ENCODE results near the gene AGAP1.

The AGAP1 gene

DNA sequence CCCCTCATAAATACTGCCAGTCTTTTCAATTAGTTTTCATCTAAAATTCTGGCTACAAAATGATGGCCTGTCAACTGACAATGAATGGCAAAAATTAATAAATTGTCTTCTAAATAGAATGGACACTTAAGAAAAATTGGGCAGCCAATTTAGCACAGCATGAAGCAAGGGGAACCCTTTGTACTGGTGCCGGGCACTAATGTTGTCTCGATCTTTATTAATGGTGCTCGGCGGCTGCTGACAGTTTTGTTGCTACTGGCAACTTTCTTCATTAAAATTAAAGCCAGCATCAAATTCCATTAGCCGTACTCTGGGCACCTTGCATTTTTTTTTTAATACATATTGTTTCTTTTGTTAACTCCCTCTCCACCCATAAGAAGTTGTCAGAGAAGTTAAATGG, 365.0 kb downstream of the AGAP1 start:
- DNase-seq, result no peak

DNA sequence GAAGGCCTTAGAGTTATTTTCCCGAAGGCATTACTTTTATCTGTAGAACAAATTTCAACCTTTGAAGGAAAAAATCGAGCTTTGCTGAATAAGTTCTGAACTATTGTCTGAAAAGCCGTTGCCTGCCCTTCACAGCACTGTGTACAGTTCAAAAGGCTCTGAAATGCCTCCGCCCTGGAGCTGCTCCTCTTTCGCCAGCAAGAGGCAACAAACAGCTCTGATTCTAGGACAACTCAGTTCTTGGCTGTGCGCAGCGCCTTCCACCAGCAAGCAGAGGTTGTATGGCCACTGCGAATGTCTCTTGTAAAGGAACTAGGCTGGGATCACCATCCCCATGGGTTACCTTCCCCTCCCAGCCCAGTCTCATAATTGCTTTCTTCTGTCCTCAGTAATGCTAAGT, 365.8 kb downstream of the AGAP1 start:
- DNase-seq, result no peak

DNA sequence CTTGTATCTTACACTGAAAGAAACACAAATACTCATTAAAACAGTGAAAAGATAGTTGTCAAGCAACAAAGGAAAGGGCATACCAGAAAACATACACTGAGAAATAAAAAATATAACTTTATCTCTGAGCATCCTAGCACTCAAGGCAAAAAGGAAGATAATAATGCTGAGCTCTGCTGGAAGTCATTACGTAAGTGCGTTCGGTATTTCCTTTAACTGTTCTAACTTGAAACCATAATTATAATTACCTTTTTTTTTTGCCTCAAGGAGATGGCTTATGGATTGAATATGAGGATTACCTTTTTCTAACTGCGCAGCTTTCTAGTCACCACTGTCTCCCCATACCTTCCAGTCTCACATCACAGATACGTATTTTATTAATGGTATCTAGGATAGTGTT, 366.3 kb downstream of the AGAP1 start:
- DNase-seq, result no peak

DNA sequence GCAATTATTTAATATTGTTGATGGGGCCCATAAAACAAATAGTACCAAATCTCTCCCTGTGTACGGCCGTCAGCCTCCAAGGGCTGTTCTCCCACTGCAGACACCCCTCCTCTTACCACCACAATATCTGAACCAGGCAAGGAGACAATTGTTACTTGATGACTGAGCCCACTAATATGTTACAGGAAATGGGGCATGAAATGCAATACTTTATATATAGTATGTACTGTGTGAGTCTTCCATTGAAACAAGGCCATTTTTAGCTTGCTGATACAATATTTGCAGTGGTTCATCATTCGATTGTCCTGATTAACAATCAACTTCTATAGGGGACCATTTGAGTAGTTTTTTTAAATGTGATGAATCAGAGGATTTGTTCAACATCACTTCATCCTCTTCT, 367.0 kb downstream of the AGAP1 start:
- no peak for DNase-seq

DNA sequence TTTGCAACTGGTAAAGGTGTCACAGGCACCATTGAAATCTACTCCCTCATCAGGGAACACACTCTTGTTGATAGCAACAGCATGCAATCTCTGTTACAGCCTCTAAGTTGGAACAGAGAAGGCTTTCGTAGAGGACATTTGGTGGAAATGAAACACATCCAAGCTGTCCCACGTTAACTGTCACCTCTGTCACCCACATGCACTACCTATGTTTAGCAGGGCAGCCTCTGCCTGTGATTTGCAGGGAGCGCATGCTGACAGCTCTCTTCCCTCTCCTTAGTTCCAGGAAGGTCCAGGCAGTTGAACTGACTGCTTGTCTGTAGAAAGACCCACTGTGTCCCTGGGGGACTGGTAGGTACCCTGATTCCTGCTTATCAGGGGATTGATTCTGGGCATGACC, 367.5 kb downstream of the AGAP1 start:
- no peak for DNase-seq

DNA sequence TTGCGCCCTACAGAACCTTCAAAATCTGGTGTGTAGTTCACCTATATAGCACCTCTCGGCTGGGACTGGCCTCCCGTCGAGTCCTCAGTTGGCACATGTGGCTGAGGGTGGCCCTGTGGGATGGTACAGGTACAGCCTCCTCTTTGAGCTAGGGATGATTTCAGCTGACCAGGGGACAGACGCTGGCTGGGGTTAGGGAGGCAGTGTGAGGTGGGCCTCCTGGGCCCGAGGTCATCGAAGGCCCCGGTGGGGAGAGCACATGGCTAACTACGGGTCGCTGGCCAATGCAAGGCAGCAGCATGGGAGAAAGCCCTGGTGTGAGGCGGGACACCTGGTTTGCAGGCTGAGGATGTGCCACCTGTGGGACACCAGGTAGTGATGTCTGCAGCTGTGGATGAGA, 369.6 kb downstream of the AGAP1 start:
- DNase-seq, result no peak

DNA sequence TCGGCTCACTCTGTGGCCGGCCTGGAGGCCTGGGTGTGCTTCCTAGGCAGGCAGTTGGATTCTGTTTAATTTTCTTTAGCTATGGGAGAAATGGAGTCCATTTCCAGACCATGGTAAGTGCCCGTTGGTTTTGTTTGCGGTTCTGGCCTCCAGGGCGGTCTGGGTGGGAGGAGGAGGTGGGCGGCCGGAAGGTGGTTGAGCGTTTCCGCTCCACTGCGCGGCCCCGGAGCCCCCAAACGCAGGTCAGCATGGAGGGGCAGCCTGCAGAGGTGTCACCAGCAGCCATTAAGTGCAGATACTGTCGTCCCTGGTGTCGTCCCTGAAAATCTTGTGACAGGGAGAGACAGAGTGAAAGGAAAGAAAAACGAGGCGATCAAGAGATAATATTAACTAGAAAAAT, 370.5 kb downstream of the AGAP1 start:
- DNase-seq, result no peak

DNA sequence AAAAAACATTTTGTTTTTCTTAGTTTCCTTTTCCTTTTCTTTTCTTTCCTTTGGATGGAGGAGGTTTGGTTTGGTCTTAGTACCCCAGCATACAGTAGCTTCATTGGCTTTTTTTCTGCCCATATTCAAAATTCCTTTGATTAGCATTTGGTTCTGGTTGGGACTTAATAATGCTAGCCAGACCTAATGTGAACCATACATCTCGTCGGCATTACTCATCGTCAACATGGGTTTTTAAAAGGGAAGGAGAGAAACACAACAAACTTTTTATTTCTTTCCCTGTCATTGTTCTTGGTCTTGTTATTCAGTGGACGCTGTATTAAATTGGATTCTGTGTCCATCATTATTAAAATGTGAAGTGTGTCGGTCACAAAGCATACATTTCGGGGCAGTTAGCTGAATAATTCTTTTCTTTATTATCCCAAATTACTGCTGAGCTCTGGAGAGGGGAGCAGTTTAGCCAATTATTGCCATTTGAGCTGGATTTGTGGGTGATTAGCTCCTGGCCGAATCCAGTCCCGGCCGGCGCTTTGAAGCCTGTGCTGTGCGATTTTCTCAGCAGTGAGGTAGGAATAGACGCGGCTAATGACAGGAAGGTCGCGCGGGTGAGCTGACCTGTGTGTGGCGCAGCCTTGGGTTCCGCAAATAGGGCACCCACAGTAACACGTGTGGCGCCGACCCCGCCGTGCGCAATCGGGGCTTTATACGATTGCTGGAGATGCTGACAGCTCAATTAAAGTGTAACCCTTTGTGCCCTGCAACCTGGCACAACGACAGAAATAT, 371.1 kb downstream of the AGAP1 start:
- DNase-seq, result no peak

DNA sequence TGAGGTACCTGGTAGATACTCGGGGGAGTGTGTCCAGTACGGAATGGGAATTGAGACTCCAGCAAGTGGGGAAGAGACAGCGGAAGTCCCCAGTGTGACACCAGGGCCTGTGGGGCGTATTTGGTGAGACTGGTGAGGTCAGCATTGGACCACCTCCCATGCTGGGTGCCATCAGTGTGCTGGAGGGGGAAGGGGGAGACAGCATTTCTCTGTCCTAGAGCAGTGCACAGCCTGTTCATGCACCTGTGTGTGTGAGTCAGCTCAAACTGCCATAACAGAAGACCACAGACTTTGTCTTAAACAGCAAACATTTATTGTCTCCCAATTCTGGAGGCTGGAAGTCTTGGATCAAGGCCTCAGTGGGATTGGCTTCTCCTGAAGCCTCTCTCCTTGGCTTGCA, 372.5 kb downstream of the AGAP1 start:
- no peak for DNase-seq

DNA sequence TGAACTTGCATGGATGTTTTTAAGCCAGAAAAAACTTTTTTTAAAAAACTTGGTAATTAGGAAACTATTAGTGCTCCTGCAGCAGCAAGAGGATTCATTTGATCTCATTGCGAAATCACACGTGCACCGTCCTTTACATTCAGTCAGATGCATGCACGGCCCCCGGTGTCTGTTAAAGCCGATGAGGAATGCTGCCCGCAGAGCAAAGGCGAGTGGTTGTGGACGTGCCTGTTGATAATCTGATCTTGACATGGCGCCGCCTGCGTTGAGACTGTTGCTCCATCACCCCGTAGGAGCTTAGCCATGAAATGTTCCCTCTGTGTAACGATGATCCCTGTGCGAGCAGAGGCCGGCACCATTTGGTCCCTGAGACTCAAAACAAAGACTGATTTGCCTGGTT, 374.4 kb downstream of the AGAP1 start:
- no peak for DNase-seq

DNA sequence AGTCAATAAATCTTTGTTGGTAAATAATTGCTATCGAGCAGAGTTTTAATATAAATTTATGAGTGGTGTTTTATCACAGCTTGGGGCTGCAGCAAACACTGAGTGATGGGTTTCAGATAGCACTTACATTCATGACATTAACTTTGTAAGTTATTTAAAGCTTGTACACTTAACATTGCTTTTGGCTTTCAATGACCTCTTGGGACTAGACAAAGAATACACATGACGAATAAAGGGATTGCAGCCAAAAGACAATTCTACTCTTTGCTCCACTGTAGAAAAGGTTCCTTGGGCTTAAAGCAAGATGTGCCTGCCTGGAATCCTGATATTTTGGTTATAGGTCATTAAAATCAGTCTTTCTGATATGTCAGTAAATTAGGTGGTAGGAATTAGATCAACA, 374.8 kb downstream of the AGAP1 start:
- no peak for DNase-seq

DNA sequence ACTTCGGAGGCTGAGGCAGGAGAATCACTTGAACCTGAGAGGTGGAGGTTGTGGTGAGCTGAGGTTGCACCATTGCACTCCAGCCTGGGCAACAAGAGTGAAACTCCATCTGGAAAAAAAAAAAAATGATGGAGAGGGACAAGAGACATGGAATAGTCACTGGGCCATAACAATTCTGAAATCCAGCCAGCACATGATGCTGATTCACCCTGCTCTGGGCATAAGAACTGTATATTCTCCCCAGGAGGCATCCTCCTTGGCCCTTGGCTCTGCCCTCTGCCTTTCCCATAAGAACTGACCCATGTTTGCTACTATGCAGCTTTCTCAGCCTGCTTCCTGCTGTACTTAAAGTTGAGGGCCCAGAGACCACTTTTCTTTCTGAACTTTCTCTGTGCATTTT, 376.7 kb downstream of the AGAP1 start:
- DNase-seq, result no peak

DNA sequence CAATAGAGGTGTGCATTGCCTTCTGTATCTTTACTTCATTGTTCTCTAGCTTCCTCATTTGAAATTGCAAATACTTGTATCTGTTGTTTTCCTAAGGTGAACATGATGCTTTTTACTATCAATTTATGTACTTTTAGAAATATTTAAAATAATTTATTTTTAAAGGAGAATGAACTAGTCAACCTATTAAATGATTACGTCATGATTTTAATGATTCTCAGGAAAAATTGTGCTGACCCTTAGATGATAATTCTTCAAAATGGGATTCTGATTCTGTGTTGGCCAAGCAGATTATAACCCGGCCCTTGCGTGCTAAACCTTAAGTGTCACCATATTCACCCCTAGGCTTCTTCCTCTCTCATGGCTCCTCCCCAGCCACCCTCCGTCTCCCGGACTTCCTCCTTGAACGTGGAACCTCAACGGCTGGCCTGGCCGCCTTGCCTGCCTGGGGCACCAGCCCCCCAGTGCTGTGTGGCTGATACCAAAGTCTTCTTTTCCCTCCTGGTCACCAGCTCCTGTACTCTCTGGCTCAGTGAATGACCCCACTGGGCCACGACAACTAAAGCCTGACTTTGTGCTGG, 382.3 kb downstream of the AGAP1 start:
- no peak for DNase-seq

DNA sequence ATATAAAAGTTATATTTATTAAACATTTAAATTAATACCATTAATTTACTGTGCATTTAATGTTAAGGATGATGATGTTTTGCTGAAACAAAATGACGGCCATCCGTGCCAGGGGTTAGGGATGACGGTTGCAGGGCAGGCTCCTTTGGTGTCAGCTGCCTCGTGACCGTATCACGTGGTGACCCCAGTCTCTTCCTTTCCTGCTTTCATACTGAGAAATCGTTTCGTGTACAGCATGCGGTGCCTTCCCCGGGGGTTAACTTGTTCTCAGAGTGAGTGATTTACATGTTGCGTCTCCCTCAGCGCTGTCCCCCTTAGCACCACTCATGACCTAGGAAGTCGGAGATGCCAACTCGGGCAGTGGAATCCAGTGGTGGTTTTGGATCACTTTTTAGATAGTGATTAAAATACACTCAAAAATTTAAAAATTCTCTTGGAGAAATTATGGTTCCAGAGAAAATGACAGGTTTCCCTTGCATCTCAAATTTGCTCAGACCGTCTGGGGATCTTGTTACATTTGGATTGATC, 383.5 kb downstream of the AGAP1 start:
- DNase-seq, result no peak

DNA sequence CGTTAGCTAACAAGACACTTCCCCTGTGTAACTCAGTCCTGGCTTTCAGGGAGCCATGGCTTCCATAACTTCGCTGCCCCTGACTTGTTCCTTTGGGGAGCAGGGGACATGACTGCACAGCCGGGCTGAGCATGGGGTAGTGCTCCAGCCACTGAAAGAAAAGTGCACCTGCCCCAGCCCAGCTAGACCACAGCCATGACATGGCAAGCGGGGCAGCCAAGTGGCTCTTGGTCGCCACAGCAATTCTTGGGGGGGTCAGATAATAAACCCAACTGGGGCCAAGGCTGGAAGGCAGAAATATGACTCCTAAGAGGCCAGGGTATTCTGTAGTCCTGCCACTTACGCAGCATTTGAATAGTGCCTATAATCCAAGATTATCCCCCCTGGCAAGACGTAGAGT, 385.3 kb downstream of the AGAP1 start:
- DNase-seq, result no peak

DNA sequence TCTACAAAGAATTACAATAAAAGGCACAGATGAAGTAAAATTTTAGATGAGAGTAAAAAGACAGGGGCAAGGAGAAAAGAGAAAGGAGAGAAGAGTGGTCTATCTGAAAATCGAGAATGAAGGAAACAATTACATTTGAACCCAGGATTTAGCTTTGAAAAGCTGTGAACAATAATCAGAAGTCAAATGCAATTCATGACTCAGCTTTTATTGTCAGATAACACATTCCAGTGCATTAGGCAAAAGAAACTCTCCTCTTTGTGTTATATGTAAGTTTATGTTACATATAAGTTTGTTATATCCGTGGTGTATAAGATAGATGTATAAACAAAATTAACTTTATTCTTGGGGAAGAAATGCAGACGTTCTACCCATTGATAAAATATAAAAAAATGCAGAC, 389.8 kb downstream of the AGAP1 start:
- no peak for DNase-seq

DNA sequence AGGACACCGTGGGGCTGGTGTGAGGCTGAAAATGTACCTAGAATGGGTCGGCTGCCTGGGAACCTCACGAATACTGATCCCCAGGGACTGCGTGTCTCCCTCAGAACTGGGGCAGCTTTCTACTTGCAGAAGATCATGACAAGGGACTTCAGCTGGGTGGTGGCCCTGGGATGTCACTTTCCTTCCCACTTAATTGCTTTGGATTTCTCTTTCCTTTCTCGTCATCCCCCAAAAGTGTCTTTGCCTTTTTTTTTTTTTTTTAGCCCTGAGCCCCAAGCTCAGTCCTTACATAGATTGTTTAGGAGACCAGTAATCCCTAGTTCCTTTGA, 395.4 kb downstream of the AGAP1 start:
- no peak for DNase-seq

DNA sequence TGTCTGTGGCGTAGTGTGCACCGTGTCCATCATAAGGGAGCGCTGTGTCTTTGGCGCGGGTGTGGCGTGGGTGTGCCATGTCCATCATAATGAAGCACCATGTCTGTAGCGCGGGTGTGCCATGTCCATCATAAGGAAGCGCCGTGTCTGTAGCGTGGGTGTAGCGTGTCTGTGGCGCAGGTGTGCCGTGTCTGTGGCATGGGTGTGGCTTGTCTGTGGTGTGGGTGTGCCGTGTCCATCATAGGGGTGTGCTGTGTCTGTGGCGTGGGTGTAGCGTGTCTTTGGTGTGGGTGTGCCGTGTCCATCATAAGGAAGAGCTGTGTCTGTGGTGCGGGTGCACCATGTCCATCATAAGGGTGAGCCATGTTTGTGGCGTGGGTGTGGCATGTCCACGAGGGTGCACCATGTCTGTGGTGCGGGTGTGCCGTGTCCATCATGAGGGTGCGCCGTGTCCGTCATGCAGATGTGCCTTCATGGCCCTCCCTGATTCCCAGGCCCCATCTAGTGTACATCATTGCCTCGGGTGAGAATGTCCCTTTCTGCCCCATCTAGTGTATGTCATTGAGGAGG, 399.4 kb downstream of the AGAP1 start:
- no peak for DNase-seq

DNA sequence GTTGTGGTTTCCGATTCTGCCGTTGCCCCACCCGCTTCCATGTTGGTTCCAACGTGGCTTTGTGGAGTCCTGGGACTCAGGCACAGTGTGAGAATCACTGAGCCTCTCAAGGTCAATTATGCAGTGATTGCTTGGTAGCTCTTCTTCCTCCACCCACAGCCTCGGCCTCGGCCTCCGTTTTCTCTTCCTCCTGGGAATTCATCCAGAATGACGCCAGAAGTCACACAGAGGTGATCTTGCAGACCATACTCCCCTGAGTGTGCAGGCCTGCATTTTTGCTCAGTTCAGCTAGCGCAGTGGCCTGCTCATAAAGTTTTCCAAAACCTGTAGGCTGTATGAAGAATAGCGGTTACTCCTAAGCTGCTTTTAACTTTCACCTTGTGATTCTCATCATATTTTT, 401.0 kb downstream of the AGAP1 start:
- no peak for DNase-seq

DNA sequence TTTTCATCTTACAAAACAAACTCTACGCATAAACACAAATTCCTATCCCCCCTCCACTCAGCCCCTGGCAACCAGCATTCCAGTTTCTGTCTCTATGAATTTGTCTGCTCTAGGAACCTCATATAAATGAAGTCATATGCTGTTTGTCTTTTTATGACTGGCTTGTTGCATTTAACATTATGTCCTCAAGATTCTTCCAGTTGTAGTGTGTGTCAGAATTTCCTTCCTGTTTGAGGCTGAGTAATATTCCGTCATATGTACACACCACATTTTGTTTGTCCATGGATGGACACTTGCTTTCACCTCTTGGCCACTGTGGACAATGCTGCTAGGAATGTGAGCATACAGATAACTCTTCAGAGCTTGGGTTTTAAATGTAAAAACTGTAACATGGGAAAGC, 402.2 kb downstream of the AGAP1 start:
- no peak for DNase-seq

DNA sequence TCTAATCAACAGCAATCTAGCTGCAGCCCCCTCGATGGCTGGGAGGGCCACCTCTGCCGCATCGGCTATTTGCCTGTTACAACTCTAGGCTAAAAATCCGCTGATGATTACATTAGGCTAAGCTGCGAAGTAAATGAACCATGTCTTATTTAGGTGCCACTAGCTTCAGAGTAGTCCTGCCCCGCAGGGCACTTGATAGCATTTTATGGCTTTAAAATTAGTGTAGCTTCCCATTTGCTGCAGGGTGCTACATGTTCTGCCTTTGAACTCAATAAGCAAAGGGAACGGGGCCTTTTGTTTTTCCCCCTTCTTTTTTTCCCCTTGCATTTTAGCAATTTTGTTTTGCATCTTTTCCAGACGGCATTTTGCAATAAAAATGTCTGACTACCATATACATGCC, 404.1 kb downstream of the AGAP1 start:
- no peak for DNase-seq

DNA sequence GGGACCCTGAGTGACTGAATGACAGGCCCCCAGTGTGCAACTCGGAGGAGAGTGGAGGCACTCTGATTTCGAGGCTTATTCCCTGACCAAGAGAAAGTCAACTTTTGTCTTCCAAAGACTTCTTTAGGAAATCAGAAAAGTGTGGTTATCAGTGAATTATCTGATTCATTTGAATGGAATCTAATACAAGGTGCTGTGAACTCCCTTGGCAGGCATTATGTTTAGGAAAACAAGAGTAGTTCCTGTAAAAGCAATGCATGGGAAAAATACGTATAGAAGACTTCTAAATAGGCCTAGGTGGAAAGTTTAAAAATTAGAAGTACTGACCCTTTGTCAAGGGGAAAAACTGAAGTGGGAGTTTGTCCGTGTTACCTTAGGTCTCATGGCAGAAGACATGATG, 404.9 kb downstream of the AGAP1 start:
- no peak for DNase-seq

DNA sequence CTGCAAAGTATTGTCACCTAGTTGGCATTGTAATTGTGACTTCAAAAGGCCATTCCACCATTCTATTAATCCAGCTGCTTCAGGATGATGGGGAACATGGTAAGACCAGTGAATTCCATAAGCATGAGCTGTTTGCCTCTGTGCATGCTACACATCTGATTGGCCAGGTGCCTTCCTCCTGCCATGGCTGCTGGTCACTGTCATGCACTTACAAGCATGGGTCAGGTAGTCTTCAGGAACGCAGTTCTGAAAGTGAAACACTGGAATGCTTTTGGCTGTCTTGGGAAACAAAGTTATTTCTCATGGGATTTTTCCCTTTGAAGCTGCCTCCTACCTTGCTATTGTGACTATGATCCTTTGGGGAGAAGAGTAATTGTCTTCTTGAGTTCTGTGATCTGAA, 406.8 kb downstream of the AGAP1 start:
- no peak for DNase-seq

DNA sequence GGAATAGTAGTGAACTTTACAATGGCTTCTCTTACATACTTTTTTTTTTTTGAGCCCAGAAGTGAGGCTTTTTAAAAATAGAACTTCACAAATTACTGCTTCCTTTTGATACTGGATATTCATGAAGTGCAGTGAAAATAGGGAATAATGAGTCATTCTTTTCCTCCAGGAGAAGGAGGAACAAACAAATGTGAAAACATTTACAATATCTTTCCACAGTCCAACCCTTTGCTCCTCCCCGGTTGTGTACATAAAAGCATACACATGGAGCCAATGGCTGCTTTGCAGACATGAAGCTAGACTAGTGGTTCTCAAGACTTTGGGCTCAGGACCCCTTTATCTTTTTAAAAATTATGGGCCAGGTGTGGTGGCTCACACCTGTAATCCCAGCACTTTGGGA, 407.4 kb downstream of the AGAP1 start:
- no peak for DNase-seq
